Gastrocnemius medialis (tissue), 4 donors: ENCODE results near the gene SSC4D.
"Not testable (repeated sequence)": the region's sequence is repeated elsewhere in the genome, so short reads cannot be mapped to it uniquely, and the experiment has no call there.

Experiments used
- POLR2A ChIP-seq, 2 donors: fragments of 450-650 bp; IDR thresholded peaks; one replicate each; pipeline ENCODE4 v1.6.1; 2017; ENCODE audit warnings: antibody characterized with exemption in 2 of 2, mild to moderate bottlenecking in 2 of 2, moderate library complexity in 2 of 2
- TF ChIP-seq, protein P1 (sequence below), 5 experiments: fragments of 450-650 bp in 3 of 5; fragments of 200-600 bp in 2 of 5; sonication (generic) in 2 of 5; IDR thresholded peaks in 4 of 5; conservative IDR thresholded peaks in 1 of 5; 1 replicate in 4 of 5; 2 replicates in 1 of 5; pipeline ENCODE4 v1.5.1; 2016 to 2019; ENCODE audit warnings: antibody characterized with exemption in 5 of 5, mild to moderate bottlenecking in 3 of 5, moderate library complexity in 3 of 5

DNA sequence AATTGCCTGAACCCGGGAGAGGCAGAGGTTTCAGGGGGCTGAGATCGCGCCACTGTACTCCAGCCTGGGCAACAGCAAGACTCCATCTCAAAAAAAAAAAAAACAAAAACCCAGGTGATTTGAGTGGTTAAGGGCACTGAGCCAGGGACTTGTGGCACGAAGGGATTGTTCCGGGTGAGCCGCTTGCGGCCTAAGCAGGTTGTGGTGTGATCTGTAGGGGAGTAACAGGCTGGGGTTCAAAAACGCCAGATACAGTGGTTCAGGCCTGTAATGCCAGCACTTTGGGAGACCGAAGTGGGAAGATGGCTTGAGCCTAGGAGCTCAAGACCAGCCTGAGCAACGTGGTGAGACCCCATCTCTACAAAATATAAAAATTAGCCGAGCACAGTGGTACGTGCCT, 34.3 kb upstream of the SSC4D start:
- not testable (repeated sequence) for TF ChIP-seq POLR2A (IDR thresholded peaks at IDR 0.05)
- TF ChIP-seq, protein P1, sequence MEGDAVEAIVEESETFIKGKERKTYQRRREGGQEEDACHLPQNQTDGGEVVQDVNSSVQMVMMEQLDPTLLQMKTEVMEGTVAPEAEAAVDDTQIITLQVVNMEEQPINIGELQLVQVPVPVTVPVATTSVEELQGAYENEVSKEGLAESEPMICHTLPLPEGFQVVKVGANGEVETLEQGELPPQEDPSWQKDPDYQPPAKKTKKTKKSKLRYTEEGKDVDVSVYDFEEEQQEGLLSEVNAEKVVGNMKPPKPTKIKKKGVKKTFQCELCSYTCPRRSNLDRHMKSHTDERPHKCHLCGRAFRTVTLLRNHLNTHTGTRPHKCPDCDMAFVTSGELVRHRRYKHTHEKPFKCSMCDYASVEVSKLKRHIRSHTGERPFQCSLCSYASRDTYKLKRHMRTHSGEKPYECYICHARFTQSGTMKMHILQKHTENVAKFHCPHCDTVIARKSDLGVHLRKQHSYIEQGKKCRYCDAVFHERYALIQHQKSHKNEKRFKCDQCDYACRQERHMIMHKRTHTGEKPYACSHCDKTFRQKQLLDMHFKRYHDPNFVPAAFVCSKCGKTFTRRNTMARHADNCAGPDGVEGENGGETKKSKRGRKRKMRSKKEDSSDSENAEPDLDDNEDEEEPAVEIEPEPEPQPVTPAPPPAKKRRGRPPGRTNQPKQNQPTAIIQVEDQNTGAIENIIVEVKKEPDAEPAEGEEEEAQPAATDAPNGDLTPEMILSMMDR (IDR thresholded peaks at IDR 0.05 in 4 of 5, conservative IDR thresholded peaks at IDR 0.05 in 1 of 5) = not testable (repeated sequence)
